HepG2 (cell line): ENCODE measurements around the gene RBM28. TPM values are rescaled to one million over a fixed set of nuclear protein-coding genes. Genes with fewer than 3 reads are reported as not detected.

Experiments used
- ATAC-seq: fragments of 200-7000 bp; cut with Tn5 transposase; 3 replicates; pipeline ENCODE4 v1.9.1; 2020; ENCODE audit warnings: mild to moderate bottlenecking, moderate library complexity
- BruUV-seq: library from RNA; stranded (reverse); fragments of 400-500 nt; replicated peaks from 2 replicates; lab custom pipeline; 2021; lab: Mats Ljungman, UMichigan
- CTCF ChIA-PET: fragments of 300-600 bp; formaldehyde crosslinking; extraction: SDS; loops from one replicate; lab custom pipeline; 2021; ENCODE audit warnings: low total read pairs, inconsistent platforms, low intra/inter-chr PET ratio; lab: Yijun Ruan, JAX
- POLR2A ChIA-PET: fragments of 350-600 bp; sonication (Branson Sonifier 250); formaldehyde crosslinking; loops from one replicate; lab custom pipeline; 2020; ENCODE audit warnings: antibody characterized with exemption, inconsistent platforms; lab: Yijun Ruan, JAX
- DNase-seq: peaks from one replicate; pipeline ENCODE4 v3.0.0-alpha.2; 2015; ENCODE audit warnings: low spot score
- FAIRE-seq: peaks from 3 replicates; lab custom pipeline; 2011; peaks lifted over from hg19 to GRCh38; lab: Jason Lieb, UNC
- H2AFZ ChIP-seq: one replicate; pipeline ENCODE4 v1.6.1; 2011; ENCODE audit warnings: low read length, inconsistent platforms
- H3K27ac ChIP-seq: fragments of 300-600 bp; 3 replicates; pipeline ENCODE4 v1.8.0; 2011; ENCODE audit warnings: mixed run types, mild to moderate bottlenecking, mixed read lengths, low read length, inconsistent platforms; ENCODE audit not compliant: insufficient read depth; ENCODE audit errors: extremely low read length
- H3K27me3 ChIP-seq, 2 experiments: fragments of 200-600 bp in 1 of 2; 2 replicates in 1 of 2; 3 replicates in 1 of 2; pipeline versions ENCODE4 v1.6.0 to v1.8.0; 2011; ENCODE audit warnings: low read length in 2 of 2, mild to moderate bottlenecking in 2 of 2, moderate library complexity in 2 of 2, inconsistent platforms in 1 of 2; ENCODE audit not compliant: insufficient read depth in 2 of 2, control insufficient read depth in 1 of 2
- H3K36me3 ChIP-seq, 2 experiments: fragments of 200-600 bp in 1 of 2; replicated peaks in 1 of 2; 2 replicates in 1 of 2; 3 replicates in 1 of 2; pipeline versions ENCODE4 v1.5.1 to v1.8.0; 2011; ENCODE audit warnings: low read length in 2 of 2, inconsistent platforms in 1 of 2; ENCODE audit not compliant: insufficient read depth in 2 of 2, control insufficient read depth in 1 of 2
- H3K4me1 ChIP-seq: 2 replicates; pipeline ENCODE4 v1.5.1; 2012; ENCODE audit warnings: low read length, inconsistent platforms; ENCODE audit not compliant: insufficient read depth
- H3K4me2 ChIP-seq: 2 replicates; pipeline ENCODE4 v1.6.0; 2011; ENCODE audit warnings: low read depth, low read length, inconsistent platforms
- H3K4me3 ChIP-seq, 3 experiments: fragments of 200-600 bp in 1 of 3; sonication (generic), shearing (Covaris generic) in 1 of 3; replicated peaks in 1 of 3; 2 replicates each; pipeline ENCODE4 v1.5.1; 2011 to 2016; ENCODE audit warnings: low read length in 3 of 3, inconsistent platforms in 2 of 3, low read depth in 2 of 3, mild to moderate bottlenecking in 2 of 3, control low read depth in 1 of 3, mixed read lengths in 1 of 3; ENCODE audit not compliant: insufficient read depth in 1 of 3
- H3K79me2 ChIP-seq: one replicate; pipeline ENCODE4 v1.6.1; 2011; ENCODE audit warnings: low read length, inconsistent platforms; ENCODE audit not compliant: insufficient read depth
- H3K9ac ChIP-seq: 2 replicates; pipeline ENCODE4 v1.6.0; 2011; ENCODE audit warnings: mild to moderate bottlenecking, low read depth, low read length, inconsistent platforms; ENCODE audit not compliant: insufficient read depth
- H3K9me3 ChIP-seq: 2 replicates; pipeline ENCODE4 v1.5.1; 2012; ENCODE audit warnings: mild to moderate bottlenecking, low read length
- H4K20me1 ChIP-seq: 2 replicates; pipeline ENCODE4 v1.6.0; 2011; ENCODE audit warnings: inconsistent platforms, mild to moderate bottlenecking, low read length, moderate library complexity; ENCODE audit not compliant: insufficient read depth
- ARNT ChIP-seq: fragments of 450-650 bp; IDR thresholded peaks from 2 replicates; pipeline ENCODE4 v1.6.1; 2017
- HOXA9 ChIP-seq: sonication (generic); formaldehyde crosslinking; IDR thresholded peaks from 2 replicates; pipeline ENCODE4 v1.8.1; 2022; ENCODE audit warnings: missing genetic modification reagents, mild to moderate bottlenecking, moderate library complexity, borderline replicate concordance
- PHF5A ChIP-seq: IDR thresholded peaks from one replicate; pipeline ENCODE4 v1.6.1; 2018; ENCODE audit warnings: low read depth, missing genetic modification reagents; ENCODE audit not compliant: unreplicated experiment
- PITX1 ChIP-seq: sonication (generic); formaldehyde crosslinking; IDR thresholded peaks from 2 replicates; pipeline ENCODE4 v1.5.1; 2020; ENCODE audit warnings: mild to moderate bottlenecking, missing genetic modification reagents
- PREB ChIP-seq: sonication (generic); formaldehyde crosslinking; IDR thresholded peaks from 2 replicates; pipeline ENCODE4 v1.4.0; 2020; ENCODE audit warnings: missing genetic modification reagents
- SRSF4 ChIP-seq: fragments of 200-400 bp; formaldehyde crosslinking; IDR thresholded peaks from one replicate; pipeline ENCODE4 v1.6.1; 2018; ENCODE audit warnings: mild to moderate bottlenecking, low read depth, low read length, moderate library complexity; ENCODE audit not compliant: poor library complexity, severe bottlenecking
- THAP11 ChIP-seq: IDR thresholded peaks from 2 replicates; pipeline ENCODE4 v1.6.1; 2016; ENCODE audit warnings: missing biosample characterization, missing genetic modification reagents
- YEATS2 ChIP-seq: sonication (generic); formaldehyde crosslinking; IDR thresholded peaks from 2 replicates; pipeline ENCODE4 v1.4.0; 2020; ENCODE audit warnings: missing genetic modification reagents, borderline replicate concordance
- ZNF44 ChIP-seq: sonication (generic); formaldehyde crosslinking; IDR thresholded peaks from 2 replicates; pipeline ENCODE4 v1.5.1; 2020; ENCODE audit warnings: mild to moderate bottlenecking, missing genetic modification reagents
- ZNF552 ChIP-seq: sonication (generic); formaldehyde crosslinking; IDR thresholded peaks from 2 replicates; pipeline ENCODE4 v1.9.0; 2022; ENCODE audit warnings: missing genetic modification reagents, mild to moderate bottlenecking, borderline replicate concordance
- ZNF589 ChIP-seq: sonication (generic); formaldehyde crosslinking; conservative IDR thresholded peaks from 2 replicates; pipeline ENCODE4 v1.8.0; 2022; ENCODE audit warnings: mild to moderate bottlenecking, moderate library complexity, missing genetic modification reagents
- ZNF724P ChIP-seq: sonication (generic); formaldehyde crosslinking; IDR thresholded peaks from 2 replicates; pipeline ENCODE4 v1.8.0; 2022; ENCODE audit warnings: missing genetic modification reagents, borderline replicate concordance
- ZNF747 ChIP-seq: sonication (generic); formaldehyde crosslinking; IDR thresholded peaks from 2 replicates; pipeline ENCODE4 v1.8.1; 2023; ENCODE audit warnings: missing genetic modification reagents, mild to moderate bottlenecking, borderline replicate concordance
- WGBS: methylation state at CpG from one replicate; pipeline ENCODE4 v1.1.6; 2017; ENCODE audit warnings: low lambda C conversion rate; 5-methylcytosine and 5-hydroxymethylcytosine counted together
- in situ Hi-C: cut with HindIII; loops from 2 replicates; pipeline ENCODE4 v1.10.0; 2017; ENCODE audit warnings: low pct_unique_long_range_greater_than_20kb; ENCODE audit not compliant: extremely low pct_ligation_motif_present
- intact Hi-C: fragments of 100-400 bp; cut with micrococcal nuclease; formaldehyde crosslinking; loops from one replicate; pipeline ENCODE4 v1.10.0; 2022; ENCODE audit not compliant: unreplicated experiment
- polyA plus RNA-seq, 8 experiments: library from polyadenylated mRNA; depleted of rRNA in 3 of 8; stranded (reverse) in 7 of 8; unstranded in 1 of 8; fragments of >200 nt; fragmentation: Illumina TruSeq in 4 of 8; extraction: Trizol in 4 of 8; gene quantifications; 2 replicates each; pipeline versions ENCODE4 v1.2.1 to v1.2.3, GENCODE V29; 2011 to 2016; ENCODE audit warnings: low read depth in 4 of 8, missing spikeins in 1 of 8, mixed read lengths in 1 of 8; ENCODE audit not compliant: insufficient read depth in 1 of 8
- total RNA-seq, 5 experiments: library from RNA; depleted of rRNA; stranded (reverse); fragments of >200 nt; fragmentation: Illumina TruSeq; extraction: Trizol; gene quantifications; 2 replicates each; pipeline ENCODE4 v1.2.3, GENCODE V29; 2016; ENCODE audit warnings: low read depth in 1 of 5
- TF ChIP-seq, protein P1 (sequence below): IDR thresholded peaks from 2 replicates; pipeline ENCODE4 v1.6.1; 2016; ENCODE audit warnings: mild to moderate bottlenecking
- TF ChIP-seq, protein P2 (sequence below): sonication (generic); formaldehyde crosslinking; IDR thresholded peaks from 2 replicates; pipeline ENCODE4; 2020; ENCODE audit warnings: missing genetic modification reagents, mild to moderate bottlenecking, borderline replicate concordance
- TF ChIP-seq, protein P3 (sequence below): sonication (generic); formaldehyde crosslinking; IDR thresholded peaks from 2 replicates; pipeline ENCODE4 v1.5.0; 2020; ENCODE audit warnings: missing genetic modification reagents, mild to moderate bottlenecking, borderline replicate concordance
- TF ChIP-seq, protein P4 (sequence below): sonication (generic); formaldehyde crosslinking; IDR thresholded peaks from 2 replicates; pipeline ENCODE4 v1.8.0; 2022; ENCODE audit warnings: missing genetic modification reagents, mild to moderate bottlenecking, inconsistent platforms, borderline replicate concordance

The RBM28 gene
- total and polyA plus RNA-seq, 2 of the 13 experiments (the other 11 are each of a cell fraction or from before 2014, with no cell fraction given): 20.5 to 49.0 TPM

- intact Hi-C loops: no loop called here
- DNase-seq (no peak), ATAC-seq (no peak), FAIRE-seq (no peak)
- Histone ChIP-seq H3K79me2 (no peaks in the 10 kb centered on the region), H3K27ac (no peak overlapping the region), H3K4me3 (no peak overlapping the region), H3K4me1 (no peaks in the 10 kb centered on the region), H3K9me3 (no peaks in the 10 kb centered on the region), H2AFZ (no peak overlapping the region), H3K4me2 (no peak overlapping the region), H3K27me3 (no peaks in the 10 kb centered on the region), H3K36me3 (peaks cover 23 to 80% of the 10 kb centered on the region in 2 experiments), H4K20me1 (no peaks in the 10 kb centered on the region), H3K9ac (no peak overlapping the region)
- POLR2A ChIA-PET: no interaction called here
- BruUV-seq: no TSS peak
- WGBS: 96% methylated on average over 5 of the region's 5 CpGs
- in situ Hi-C loops: no loop called here
- TF ChIP-seq ZNF44 (CRISPR knock-in tag): no peak
- TF ChIP-seq HOXA9 (CRISPR knock-in tag): no peak
- no peak for TF ChIP-seq PITX1
- TF ChIP-seq ZNF724P: no peak
- TF ChIP-seq ZNF747 (CRISPR knock-in tag): no peak
- TF ChIP-seq ARNT: no peak
- no peak for TF ChIP-seq ZNF589 (CRISPR knock-in tag)
- TF ChIP-seq THAP11 (CRISPR knock-in tag): no peak
- no peak for TF ChIP-seq YEATS2 (CRISPR knock-in tag)
- TF ChIP-seq, protein P1, sequence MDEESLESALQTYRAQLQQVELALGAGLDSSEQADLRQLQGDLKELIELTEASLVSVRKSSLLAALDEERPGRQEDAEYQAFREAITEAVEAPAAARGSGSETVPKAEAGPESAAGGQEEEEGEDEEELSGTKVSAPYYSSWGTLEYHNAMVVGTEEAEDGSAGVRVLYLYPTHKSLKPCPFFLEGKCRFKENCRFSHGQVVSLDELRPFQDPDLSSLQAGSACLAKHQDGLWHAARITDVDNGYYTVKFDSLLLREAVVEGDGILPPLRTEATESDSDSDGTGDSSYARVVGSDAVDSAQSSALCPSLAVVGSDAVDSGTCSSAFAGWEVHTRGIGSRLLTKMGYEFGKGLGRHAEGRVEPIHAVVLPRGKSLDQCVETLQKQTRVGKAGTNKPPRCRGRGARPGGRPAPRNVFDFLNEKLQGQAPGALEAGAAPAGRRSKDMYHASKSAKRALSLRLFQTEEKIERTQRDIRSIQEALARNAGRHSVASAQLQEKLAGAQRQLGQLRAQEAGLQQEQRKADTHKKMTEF (CRISPR knock-in tag): no peak
- TF ChIP-seq PHF5A: no peak
- TF ChIP-seq, protein P2, sequence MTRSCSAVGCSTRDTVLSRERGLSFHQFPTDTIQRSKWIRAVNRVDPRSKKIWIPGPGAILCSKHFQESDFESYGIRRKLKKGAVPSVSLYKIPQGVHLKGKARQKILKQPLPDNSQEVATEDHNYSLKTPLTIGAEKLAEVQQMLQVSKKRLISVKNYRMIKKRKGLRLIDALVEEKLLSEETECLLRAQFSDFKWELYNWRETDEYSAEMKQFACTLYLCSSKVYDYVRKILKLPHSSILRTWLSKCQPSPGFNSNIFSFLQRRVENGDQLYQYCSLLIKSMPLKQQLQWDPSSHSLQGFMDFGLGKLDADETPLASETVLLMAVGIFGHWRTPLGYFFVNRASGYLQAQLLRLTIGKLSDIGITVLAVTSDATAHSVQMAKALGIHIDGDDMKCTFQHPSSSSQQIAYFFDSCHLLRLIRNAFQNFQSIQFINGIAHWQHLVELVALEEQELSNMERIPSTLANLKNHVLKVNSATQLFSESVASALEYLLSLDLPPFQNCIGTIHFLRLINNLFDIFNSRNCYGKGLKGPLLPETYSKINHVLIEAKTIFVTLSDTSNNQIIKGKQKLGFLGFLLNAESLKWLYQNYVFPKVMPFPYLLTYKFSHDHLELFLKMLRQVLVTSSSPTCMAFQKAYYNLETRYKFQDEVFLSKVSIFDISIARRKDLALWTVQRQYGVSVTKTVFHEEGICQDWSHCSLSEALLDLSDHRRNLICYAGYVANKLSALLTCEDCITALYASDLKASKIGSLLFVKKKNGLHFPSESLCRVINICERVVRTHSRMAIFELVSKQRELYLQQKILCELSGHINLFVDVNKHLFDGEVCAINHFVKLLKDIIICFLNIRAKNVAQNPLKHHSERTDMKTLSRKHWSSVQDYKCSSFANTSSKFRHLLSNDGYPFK (CRISPR knock-in tag): no peak
- TF ChIP-seq, protein P3, sequence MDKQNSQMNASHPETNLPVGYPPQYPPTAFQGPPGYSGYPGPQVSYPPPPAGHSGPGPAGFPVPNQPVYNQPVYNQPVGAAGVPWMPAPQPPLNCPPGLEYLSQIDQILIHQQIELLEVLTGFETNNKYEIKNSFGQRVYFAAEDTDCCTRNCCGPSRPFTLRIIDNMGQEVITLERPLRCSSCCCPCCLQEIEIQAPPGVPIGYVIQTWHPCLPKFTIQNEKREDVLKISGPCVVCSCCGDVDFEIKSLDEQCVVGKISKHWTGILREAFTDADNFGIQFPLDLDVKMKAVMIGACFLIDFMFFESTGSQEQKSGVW (CRISPR knock-in tag): no peak
- no peak for TF ChIP-seq SRSF4
- TF ChIP-seq PREB: no peak
- TF ChIP-seq, protein P4, sequence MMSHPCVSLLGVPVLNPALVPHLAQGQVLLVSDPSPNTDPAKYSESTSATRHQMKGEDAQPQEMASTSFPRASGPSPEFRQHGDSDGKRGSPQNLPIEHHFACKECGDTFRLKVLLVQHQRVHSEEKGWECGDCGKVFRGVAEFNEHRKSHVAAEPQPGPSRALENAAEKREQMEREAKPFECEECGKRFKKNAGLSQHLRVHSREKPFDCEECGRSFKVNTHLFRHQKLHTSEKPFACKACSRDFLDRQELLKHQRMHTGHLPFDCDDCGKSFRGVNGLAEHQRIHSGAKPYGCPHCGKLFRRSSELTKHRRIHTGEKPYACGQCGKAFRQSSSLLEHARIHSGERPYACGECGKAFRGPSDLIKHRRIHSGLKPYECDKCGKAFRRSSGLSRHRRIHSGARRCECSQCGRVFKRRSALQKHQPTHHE: no peak
- TF ChIP-seq ZNF552 (CRISPR knock-in tag): no peak
- CTCF ChIA-PET: no interaction called here
Measured at GRCh38 chr7:128321044-128321422, 22.7 kb downstream of the RBM28 start.
